HepG2 (cell line): ENCODE measurements around the gene PTCRA. TPM values are rescaled to one million over a fixed set of nuclear protein-coding genes. Genes with fewer than 3 reads are reported as not detected.

Experiments
- BORCS8-MEF2B ChIP-seq: sonication (generic); formaldehyde crosslinking; IDR thresholded peaks from 2 replicates; pipeline ENCODE4 v1.8.0; 2022; ENCODE audit warnings: mild to moderate bottlenecking, missing genetic modification reagents
- HIC2 ChIP-seq: sonication (generic); formaldehyde crosslinking; IDR thresholded peaks from 2 replicates; pipeline ENCODE4 v1.9.0; 2022; ENCODE audit warnings: low read depth, missing genetic modification reagents
- HMGXB3 ChIP-seq: sonication (generic); formaldehyde crosslinking; IDR thresholded peaks from 2 replicates; pipeline ENCODE4 v1.4.0; 2020; ENCODE audit warnings: missing genetic modification reagents, borderline replicate concordance
- MXD4 ChIP-seq: IDR thresholded peaks from 2 replicates; pipeline ENCODE4 v1.6.1; 2016; ENCODE audit warnings: mild to moderate bottlenecking, missing biosample characterization, missing genetic modification reagents
- NFKBIZ ChIP-seq: IDR thresholded peaks from 2 replicates; pipeline ENCODE4 v1.6.1; 2018; ENCODE audit warnings: missing genetic modification reagents, missing compliant biosample characterization
- PAXIP1 ChIP-seq: sonication (generic); formaldehyde crosslinking; conservative IDR thresholded peaks from 2 replicates; pipeline ENCODE4 v1.4.0; 2020; ENCODE audit warnings: mild to moderate bottlenecking, missing genetic modification reagents, moderate library complexity
- SKIL ChIP-seq: sonication (generic); formaldehyde crosslinking; IDR thresholded peaks from 2 replicates; pipeline ENCODE4 v1.8.0; 2022; ENCODE audit warnings: missing genetic modification reagents, mild to moderate bottlenecking, moderate library complexity, borderline replicate concordance
- SNAPC4 ChIP-seq: sonication (generic); formaldehyde crosslinking; IDR thresholded peaks from 2 replicates; pipeline ENCODE4 v1.4.0; 2020; ENCODE audit warnings: mild to moderate bottlenecking, missing genetic modification reagents
- SRSF1 ChIP-seq: fragments of 200-400 bp; formaldehyde crosslinking; optimal IDR thresholded peaks from 2 replicates; pipeline ENCODE3; 2017; ENCODE audit warnings: mild to moderate bottlenecking, low read depth, low read length, moderate library complexity
- polyA plus RNA-seq, 8 experiments: library from polyadenylated mRNA; depleted of rRNA in 3 of 8; stranded (reverse) in 7 of 8; unstranded in 1 of 8; fragments of >200 nt; fragmentation: Illumina TruSeq in 4 of 8; extraction: Trizol in 4 of 8; gene quantifications; 2 replicates each; pipeline versions ENCODE4 v1.2.1 to v1.2.3, GENCODE V29; 2011 to 2016; ENCODE audit warnings: low read depth in 4 of 8, missing spikeins in 1 of 8, mixed read lengths in 1 of 8; ENCODE audit not compliant: insufficient read depth in 1 of 8
- total RNA-seq, 5 experiments: library from RNA; depleted of rRNA; stranded (reverse); fragments of >200 nt; fragmentation: Illumina TruSeq; extraction: Trizol; gene quantifications; 2 replicates each; pipeline ENCODE4 v1.2.3, GENCODE V29; 2016; ENCODE audit warnings: low read depth in 1 of 5

The PTCRA gene
- total and polyA plus RNA-seq, 2 of the 13 experiments (the other 11 are each of a cell fraction or from before 2014, with no cell fraction given): not detected

- TF ChIP-seq PAXIP1 (CRISPR knock-in tag): peak; percentile 43; the same call in 1 of the 2 replicates
- peak; percentile 88 for TF ChIP-seq SRSF1
- TF ChIP-seq NFKBIZ (CRISPR knock-in tag): no peak; the same call in 1 of the 2 replicates
- no peak for TF ChIP-seq HMGXB3 (CRISPR knock-in tag)
- peak; percentile 51; the same call in 1 of the 2 replicates for TF ChIP-seq BORCS8-MEF2B (CRISPR knock-in tag)
- peak; percentile 73; the same call in 1 of the 2 replicates for TF ChIP-seq SNAPC4 (CRISPR knock-in tag)
- peak; percentile 77; the same call in 1 of the 2 replicates for TF ChIP-seq HIC2 (CRISPR knock-in tag)
- TF ChIP-seq SKIL (CRISPR knock-in tag): 0 out of 2 replicates have a peak, but pooled peaks have one; percentile 18
- peak; percentile 75 for TF ChIP-seq MXD4 (CRISPR knock-in tag)
These were observed 44.6 kb downstream of the PTCRA start, which contains the start of gene GNMT (continued) for GRCh38 chr6:42960243-42961019.
